Skeletal muscle satellite cell (primary cell): ENCODE measurements around the gene SMPDL3A.

Source experiments
- H3K27me3 ChIP-seq: 2 replicates; pipeline ENCODE4 v1.7.0; 2013; ENCODE audit warnings: low read length; ENCODE audit not compliant: control insufficient read depth, insufficient read depth
- H3K36me3 ChIP-seq: 2 replicates; pipeline ENCODE4 v1.7.0; 2013; ENCODE audit warnings: mild to moderate bottlenecking, control low read depth, low read length; ENCODE audit not compliant: insufficient read depth
- H3K4me1 ChIP-seq: 2 replicates; pipeline ENCODE4 v1.7.0; 2013; ENCODE audit warnings: low read length; ENCODE audit not compliant: control insufficient read depth, insufficient read depth
- H3K4me2 ChIP-seq: 2 replicates; pipeline ENCODE4 v1.7.0; 2013; ENCODE audit warnings: mild to moderate bottlenecking, low read length
- H3K4me3 ChIP-seq: 2 replicates; pipeline ENCODE4 v1.7.0; 2013; ENCODE audit warnings: low read length
- H3K9ac ChIP-seq: 2 replicates; pipeline ENCODE4 v1.7.0; 2013; ENCODE audit warnings: mild to moderate bottlenecking, low read depth, low read length, moderate library complexity
- H3K9me3 ChIP-seq: replicated peaks from 2 replicates; pipeline ENCODE4 v1.7.0; 2013; ENCODE audit warnings: mild to moderate bottlenecking, control low read depth, low read length

The SMPDL3A gene

GRCh38 chr6:122808121-122808885, 19.2 kb downstream of the SMPDL3A start:
- Histone ChIP-seq H3K27me3 (no peaks in the 10 kb centered on the region), H3K36me3 (no peaks in the 10 kb centered on the region), H3K4me3 (no peak overlapping the region), H3K4me2 (no peak overlapping the region), H3K9ac (no peak overlapping the region), H3K9me3 (no peaks in the 10 kb centered on the region), H3K4me1 (peaks cover 4% of the 10 kb centered on the region)

GRCh38 chr6:122809001-122809400, 19.9 kb downstream of the SMPDL3A start:
- Histone ChIP-seq H3K4me2 (no peak overlapping the region), H3K36me3 (no peaks in the 10 kb centered on the region), H3K9me3 (no peaks in the 10 kb centered on the region), H3K9ac (no peak overlapping the region), H3K27me3 (no peaks in the 10 kb centered on the region), H3K4me1 (no peaks in the 10 kb centered on the region), H3K4me3 (no peak overlapping the region)

GRCh38 chr6:122809691-122810090, 20.6 kb downstream of the SMPDL3A start:
- no peaks in the 10 kb centered on the region for H3K36me3 ChIP-seq
- no peak overlapping the region for H3K9ac ChIP-seq
- no peaks in the 10 kb centered on the region for H3K9me3 ChIP-seq
- no peak overlapping the region for H3K4me3 ChIP-seq
- no peaks in the 10 kb centered on the region for H3K27me3 ChIP-seq
- H3K4me1 ChIP-seq, result no peaks in the 10 kb centered on the region
- no peak overlapping the region for H3K4me2 ChIP-seq

GRCh38 chr6:122810189-122810588, 21.1 kb downstream of the SMPDL3A start:
- H3K36me3 ChIP-seq, result no peaks in the 10 kb centered on the region
- no peak overlapping the region for H3K4me2 ChIP-seq
- H3K27me3 ChIP-seq, result no peaks in the 10 kb centered on the region
- H3K4me1 ChIP-seq, result no peaks in the 10 kb centered on the region
- no peaks in the 10 kb centered on the region for H3K9me3 ChIP-seq
- H3K9ac ChIP-seq, result no peak overlapping the region
- no peak overlapping the region for H3K4me3 ChIP-seq

- Histone ChIP-seq H3K9me3 (no peaks in the 10 kb centered on the region), H3K4me3 (no peak overlapping the region), H3K36me3 (no peaks in the 10 kb centered on the region), H3K27me3 (no peaks in the 10 kb centered on the region), H3K4me1 (no peaks in the 10 kb centered on the region), H3K4me2 (no peak overlapping the region), H3K9ac (no peak overlapping the region)
Measured at GRCh38 chr6:122817358-122817757, 28.3 kb downstream of the SMPDL3A start.

- Histone ChIP-seq H3K27me3 (no peaks in the 10 kb centered on the region), H3K4me1 (no peaks in the 10 kb centered on the region), H3K36me3 (no peaks in the 10 kb centered on the region), H3K9me3 (no peaks in the 10 kb centered on the region), H3K4me3 (no peak overlapping the region), H3K4me2 (no peak overlapping the region), H3K9ac (no peak overlapping the region)
Measured at GRCh38 chr6:122817766-122818165, 28.7 kb downstream of the SMPDL3A start.

GRCh38 chr6:122818866-122819265, 29.8 kb downstream of the SMPDL3A start:
- Histone ChIP-seq H3K4me2 (no peak overlapping the region), H3K36me3 (no peaks in the 10 kb centered on the region), H3K9ac (no peak overlapping the region), H3K27me3 (no peaks in the 10 kb centered on the region), H3K4me3 (no peak overlapping the region), H3K9me3 (no peaks in the 10 kb centered on the region), H3K4me1 (no peaks in the 10 kb centered on the region)

GRCh38 chr6:122821095-122821494, 32.0 kb downstream of the SMPDL3A start:
- H3K4me3 ChIP-seq, result no peak overlapping the region
- no peaks in the 10 kb centered on the region for H3K27me3 ChIP-seq
- no peaks in the 10 kb centered on the region for H3K4me1 ChIP-seq
- no peaks in the 10 kb centered on the region for H3K9me3 ChIP-seq
- no peak overlapping the region for H3K4me2 ChIP-seq
- H3K9ac ChIP-seq, result no peak overlapping the region
- H3K36me3 ChIP-seq, result no peaks in the 10 kb centered on the region

- Histone ChIP-seq H3K9ac (no peak overlapping the region), H3K9me3 (no peaks in the 10 kb centered on the region), H3K4me1 (no peaks in the 10 kb centered on the region), H3K36me3 (no peaks in the 10 kb centered on the region), H3K4me2 (no peak overlapping the region), H3K4me3 (no peak overlapping the region), H3K27me3 (no peaks in the 10 kb centered on the region)
Measured at GRCh38 chr6:122825163-122825562, 36.1 kb downstream of the SMPDL3A start.

GRCh38 chr6:122829456-122829855, 40.4 kb downstream of the SMPDL3A start:
- Histone ChIP-seq H3K4me3 (no peak overlapping the region), H3K9ac (no peak overlapping the region), H3K4me1 (no peaks in the 10 kb centered on the region), H3K9me3 (no peaks in the 10 kb centered on the region), H3K36me3 (no peaks in the 10 kb centered on the region), H3K27me3 (no peaks in the 10 kb centered on the region), H3K4me2 (no peak overlapping the region)

GRCh38 chr6:122831511-122831910, 42.5 kb downstream of the SMPDL3A start:
- no peaks in the 10 kb centered on the region for H3K36me3 ChIP-seq
- H3K4me1 ChIP-seq, result no peaks in the 10 kb centered on the region
- no peak overlapping the region for H3K4me3 ChIP-seq
- no peak overlapping the region for H3K9ac ChIP-seq
- no peak overlapping the region for H3K4me2 ChIP-seq
- no peaks in the 10 kb centered on the region for H3K9me3 ChIP-seq
- H3K27me3 ChIP-seq, result no peaks in the 10 kb centered on the region

- H3K4me3 ChIP-seq, result no peak overlapping the region
- no peak overlapping the region for H3K9ac ChIP-seq
- H3K36me3 ChIP-seq, result no peaks in the 10 kb centered on the region
- peaks cover 2% of the 10 kb centered on the region for H3K27me3 ChIP-seq
- H3K4me1 ChIP-seq, result no peaks in the 10 kb centered on the region
- no peak overlapping the region for H3K4me2 ChIP-seq
- H3K9me3 ChIP-seq, result no peaks in the 10 kb centered on the region
Measured at GRCh38 chr6:122832459-122832858, 43.4 kb downstream of the SMPDL3A start.
